ENCODE measurements around the gene PTPRD.

Gene PTPRD

GRCh38 chr9:8728910-8729309, 1883.9 kb downstream of the PTPRD start:
- H3K4me2 ChIP-seq (ENCODE audit: low read depth, low read length, poor library complexity, severe bottlenecking): no peak overlapping the region
- no peak overlapping the region for H3K9ac ChIP-seq (ENCODE audit: low read length)

GRCh38 chr9:8727191-8727590, 1885.6 kb downstream of the PTPRD start:
- Histone ChIP-seq H3F3A (ENCODE audit: insufficient read depth) (no peaks in the 10 kb centered on the region), H3K79me2 (ENCODE audit: insufficient read depth, low read length) (no peaks in the 10 kb centered on the region), H3K9me2 (replicated peaks; ENCODE audit: insufficient read depth, low read length) (no peaks in the 10 kb centered on the region), H3K9me3 (ENCODE audit: insufficient read depth, low read length) (no peaks in the 10 kb centered on the region), H4K20me1 (ENCODE audit: low read depth, low read length) (no peaks in the 10 kb centered on the region), H3K27ac (ENCODE audit: low read depth, low read length) (no peak overlapping the region), H3K4me2 (ENCODE audit: low read depth, low read length, poor library complexity, severe bottlenecking) (no peak overlapping the region), H3K27me3 (ENCODE audit: low read length) (no peaks in the 10 kb centered on the region), H3K36me3 (ENCODE audit: low read length) (no peaks in the 10 kb centered on the region), H2AFZ (ENCODE audit: low read depth, low read length, severe bottlenecking) (no peak overlapping the region), H3K4me3 (ENCODE audit: insufficient read depth, low read length, poor library complexity, severe bottlenecking) (no peak overlapping the region), H3K9ac (ENCODE audit: low read length) (no peak overlapping the region)
- TF ChIP-seq, protein P1, sequence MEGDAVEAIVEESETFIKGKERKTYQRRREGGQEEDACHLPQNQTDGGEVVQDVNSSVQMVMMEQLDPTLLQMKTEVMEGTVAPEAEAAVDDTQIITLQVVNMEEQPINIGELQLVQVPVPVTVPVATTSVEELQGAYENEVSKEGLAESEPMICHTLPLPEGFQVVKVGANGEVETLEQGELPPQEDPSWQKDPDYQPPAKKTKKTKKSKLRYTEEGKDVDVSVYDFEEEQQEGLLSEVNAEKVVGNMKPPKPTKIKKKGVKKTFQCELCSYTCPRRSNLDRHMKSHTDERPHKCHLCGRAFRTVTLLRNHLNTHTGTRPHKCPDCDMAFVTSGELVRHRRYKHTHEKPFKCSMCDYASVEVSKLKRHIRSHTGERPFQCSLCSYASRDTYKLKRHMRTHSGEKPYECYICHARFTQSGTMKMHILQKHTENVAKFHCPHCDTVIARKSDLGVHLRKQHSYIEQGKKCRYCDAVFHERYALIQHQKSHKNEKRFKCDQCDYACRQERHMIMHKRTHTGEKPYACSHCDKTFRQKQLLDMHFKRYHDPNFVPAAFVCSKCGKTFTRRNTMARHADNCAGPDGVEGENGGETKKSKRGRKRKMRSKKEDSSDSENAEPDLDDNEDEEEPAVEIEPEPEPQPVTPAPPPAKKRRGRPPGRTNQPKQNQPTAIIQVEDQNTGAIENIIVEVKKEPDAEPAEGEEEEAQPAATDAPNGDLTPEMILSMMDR (IDR thresholded peaks at IDR 0.05; ENCODE audit: insufficient read depth, low read length, poor library complexity, severe bottlenecking): no peak
- TF ChIP-seq EZH2phosphoT487 (conservative IDR thresholded peaks at IDR 0.05; ENCODE audit: low read length): no peak

More at GRCh38 chr9:8728910-8729309, 1883.9 kb downstream of the PTPRD start:
- H3K36me3 ChIP-seq (ENCODE audit: low read length): no peaks in the 10 kb centered on the region
- H3K79me2 ChIP-seq (ENCODE audit: insufficient read depth, low read length): no peaks in the 10 kb centered on the region
- TF ChIP-seq, protein P1 (IDR thresholded peaks at IDR 0.05; ENCODE audit: insufficient read depth, low read length, poor library complexity, severe bottlenecking): no peak
- no peak for TF ChIP-seq EZH2phosphoT487 (conservative IDR thresholded peaks at IDR 0.05; ENCODE audit: low read length)
- no peak overlapping the region for H3K4me3 ChIP-seq (ENCODE audit: insufficient read depth, low read length, poor library complexity, severe bottlenecking)
- no peaks in the 10 kb centered on the region for H3K9me3 ChIP-seq (ENCODE audit: insufficient read depth, low read length)
- H2AFZ ChIP-seq (ENCODE audit: low read depth, low read length, severe bottlenecking): no peak overlapping the region
- no peaks in the 10 kb centered on the region for H4K20me1 ChIP-seq (ENCODE audit: low read depth, low read length)
- no peaks in the 10 kb centered on the region for H3F3A ChIP-seq (ENCODE audit: insufficient read depth)
- H3K27ac ChIP-seq (ENCODE audit: low read depth, low read length): no peak overlapping the region
- H3K27me3 ChIP-seq (ENCODE audit: low read length): no peaks in the 10 kb centered on the region
- H3K9me2 ChIP-seq (replicated peaks; ENCODE audit: insufficient read depth, low read length): no peaks in the 10 kb centered on the region

- TF ChIP-seq, protein P1 (IDR thresholded peaks at IDR 0.05; ENCODE audit: insufficient read depth, low read length, poor library complexity, severe bottlenecking): no peak
- TF ChIP-seq EZH2phosphoT487 (conservative IDR thresholded peaks at IDR 0.05; ENCODE audit: low read length): no peak
- H3K27me3 ChIP-seq (ENCODE audit: low read length): no peaks in the 10 kb centered on the region
- H3K9me3 ChIP-seq (ENCODE audit: insufficient read depth, low read length): no peaks in the 10 kb centered on the region
- no peaks in the 10 kb centered on the region for H3K9me2 ChIP-seq (replicated peaks; ENCODE audit: insufficient read depth, low read length)
- H3K36me3 ChIP-seq (ENCODE audit: low read length): no peaks in the 10 kb centered on the region
- no peak overlapping the region for H3K4me3 ChIP-seq (ENCODE audit: insufficient read depth, low read length, poor library complexity, severe bottlenecking)
- no peaks in the 10 kb centered on the region for H3K79me2 ChIP-seq (ENCODE audit: insufficient read depth, low read length)
- no peak overlapping the region for H2AFZ ChIP-seq (ENCODE audit: low read depth, low read length, severe bottlenecking)
- H3F3A ChIP-seq (ENCODE audit: insufficient read depth): no peaks in the 10 kb centered on the region
- no peaks in the 10 kb centered on the region for H4K20me1 ChIP-seq (ENCODE audit: low read depth, low read length)
- H3K4me2 ChIP-seq (ENCODE audit: low read depth, low read length, poor library complexity, severe bottlenecking): no peak overlapping the region
- H3K9ac ChIP-seq (ENCODE audit: low read length): no peak overlapping the region
- H3K27ac ChIP-seq (ENCODE audit: low read depth, low read length): no peak overlapping the region
Observed at GRCh38 chr9:8726692-8727091, 1886.1 kb downstream of the PTPRD start.
